Measurements from ENCODE around the gene GPN2. TPM values are rescaled to one million over a fixed set of nuclear protein-coding genes. Genes with fewer than 3 reads are reported as not detected.

The GPN2 gene
- total RNA-seq, 2 donors from 2014 or later, result 32.6 to 38.5 TPM

GRCh38 chr1:26856181-26856580 lies 33.9 kb downstream of the GPN2 start:
- Histone ChIP-seq H3K9me3 (ENCODE audit: control insufficient read depth, low read length) (no peaks in the 10 kb centered on the region), H3K4me1 (ENCODE audit: control insufficient read depth, insufficient read depth, low read length) (no peaks in the 10 kb centered on the region), H3K9ac (ENCODE audit: extremely low read depth, low read length, poor library complexity, severe bottlenecking) (no peak overlapping the region), H3K4me3 (ENCODE audit: low read length) (no peak overlapping the region), H3K27ac (ENCODE audit: low read depth, low read length) (no peak overlapping the region), H3K27me3 (ENCODE audit: control insufficient read depth, insufficient read depth, low read length, poor library complexity, severe bottlenecking) (no peaks in the 10 kb centered on the region), H3K36me3 (ENCODE audit: control insufficient read depth, insufficient read depth, low read length) (peaks cover 33% of the 10 kb centered on the region)
- Mint-ChIP-seq H3K36me3 (ENCODE audit: low read depth) (peaks cover 32% of the 10 kb centered on the region), H3K27ac (no peak overlapping the region), H3K4me3 (no peak overlapping the region), H3K27me3 (ENCODE audit: insufficient read depth) (no peaks in the 10 kb centered on the region), H3K9me3 (no peaks in the 10 kb centered on the region), H3K4me1 (peaks cover 12% of the 10 kb centered on the region)
- WGBS, 2 experiments (ENCODE audit: insufficient coverage in 1 of 2, insufficient read length in 1 of 2), result 91% methylated on average over 9 of the region's 11 CpGs; no CpG with 5 or more reads in 1 of the 2 experiments
- DNase-seq, result no peak
- no peak for TF ChIP-seq CTCF (conservative IDR thresholded peaks at IDR 0.05)

- H3K27me3 ChIP-seq (ENCODE audit: control insufficient read depth, insufficient read depth, low read length, poor library complexity, severe bottlenecking), result no peaks in the 10 kb centered on the region
- H3K4me3 ChIP-seq (ENCODE audit: low read length), result no peak overlapping the region
- no peak for DNase-seq
- 93 to 100% methylated on average over 3 to 4 of the region's 4 CpGs for WGBS, 2 experiments (ENCODE audit: insufficient coverage in 1 of 2, insufficient read length in 1 of 2)
- H3K27ac ChIP-seq (ENCODE audit: low read depth, low read length), result no peak overlapping the region
- TF ChIP-seq CTCF (conservative IDR thresholded peaks at IDR 0.05), result no peak
- peak overlapping the region; percentile 72 for H3K27ac Mint-ChIP-seq
- peaks cover 37% of the 10 kb centered on the region for H3K36me3 Mint-ChIP-seq (ENCODE audit: low read depth)
- H3K9me3 ChIP-seq (ENCODE audit: control insufficient read depth, low read length), result no peaks in the 10 kb centered on the region
- no peak overlapping the region for H3K4me3 Mint-ChIP-seq
- no peaks in the 10 kb centered on the region for H3K27me3 Mint-ChIP-seq (ENCODE audit: insufficient read depth)
- no peak overlapping the region for H3K9ac ChIP-seq (ENCODE audit: extremely low read depth, low read length, poor library complexity, severe bottlenecking)
- H3K9me3 Mint-ChIP-seq, result no peaks in the 10 kb centered on the region
- H3K36me3 ChIP-seq (ENCODE audit: control insufficient read depth, insufficient read depth, low read length), result peaks cover 36% of the 10 kb centered on the region
- H3K4me1 Mint-ChIP-seq, result peaks cover 12% of the 10 kb centered on the region
- H3K4me1 ChIP-seq (ENCODE audit: control insufficient read depth, insufficient read depth, low read length), result no peaks in the 10 kb centered on the region
Measured at GRCh38 chr1:26855636-26856035, 34.4 kb downstream of the GPN2 start.

GRCh38 chr1:26854906-26855305 lies 35.2 kb downstream of the GPN2 start:
- no peak overlapping the region for H3K27ac ChIP-seq (ENCODE audit: low read depth, low read length)
- H3K27me3 ChIP-seq (ENCODE audit: control insufficient read depth, insufficient read depth, low read length, poor library complexity, severe bottlenecking), result no peaks in the 10 kb centered on the region
- 88 to 89% methylated on average over 3 to 5 of the region's 5 CpGs for WGBS, 2 experiments (ENCODE audit: insufficient coverage in 1 of 2, insufficient read length in 1 of 2)
- no peak overlapping the region for H3K27ac Mint-ChIP-seq
- H3K9me3 Mint-ChIP-seq, result no peaks in the 10 kb centered on the region
- H3K4me1 Mint-ChIP-seq, result peaks cover 12% of the 10 kb centered on the region
- no peaks in the 10 kb centered on the region for H3K27me3 Mint-ChIP-seq (ENCODE audit: insufficient read depth)
- no peaks in the 10 kb centered on the region for H3K9me3 ChIP-seq (ENCODE audit: control insufficient read depth, low read length)
- H3K4me1 ChIP-seq (ENCODE audit: control insufficient read depth, insufficient read depth, low read length), result no peaks in the 10 kb centered on the region
- peaks cover 43% of the 10 kb centered on the region for H3K36me3 Mint-ChIP-seq (ENCODE audit: low read depth)
- no peak overlapping the region for H3K4me3 ChIP-seq (ENCODE audit: low read length)
- peaks cover 44% of the 10 kb centered on the region for H3K36me3 ChIP-seq (ENCODE audit: control insufficient read depth, insufficient read depth, low read length)
- H3K9ac ChIP-seq (ENCODE audit: extremely low read depth, low read length, poor library complexity, severe bottlenecking), result no peak overlapping the region
- no peak for DNase-seq
- TF ChIP-seq CTCF (conservative IDR thresholded peaks at IDR 0.05), result no peak
- H3K4me3 Mint-ChIP-seq, result no peak overlapping the region
